Stimulated activated naive CD4-positive, alpha-beta T cell treated with Interleukin-2 at 50 U/mL for 16 hours (primary cell): ENCODE data around the gene DENND6A.
A peak's percentile ranks its signal among the peaks of the same experiment; 100 is the strongest.
"Not testable (repeated sequence)": the region's sequence is repeated elsewhere in the genome, so short reads cannot be mapped to it uniquely, and the experiment has no call there.

Experiments
- DNase-seq: peaks from one replicate; lab custom pipeline; 2025; lab: John Stamatoyannopoulos, UW

DENND6A gene

DNA sequence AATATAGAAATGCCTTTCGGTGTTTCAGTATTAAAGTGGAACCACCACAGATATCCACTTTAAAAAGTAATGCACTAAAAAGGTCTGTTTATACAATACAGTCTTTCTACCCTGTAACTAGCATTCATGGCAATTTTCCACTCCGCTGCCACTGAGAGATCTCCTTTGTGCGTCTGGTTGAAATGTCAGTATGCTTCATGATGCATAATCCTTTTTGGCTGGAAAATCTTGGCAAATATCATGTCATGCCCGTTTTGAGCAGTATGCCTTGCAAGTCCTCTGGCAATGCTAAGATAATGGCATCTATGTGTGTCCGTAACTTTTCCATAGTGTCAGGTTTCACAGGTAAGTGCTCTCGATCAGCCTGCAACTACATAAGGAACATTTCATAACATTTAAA, 64.9 kb downstream of the DENND6A start:
- DNase-seq: no peak

DNA sequence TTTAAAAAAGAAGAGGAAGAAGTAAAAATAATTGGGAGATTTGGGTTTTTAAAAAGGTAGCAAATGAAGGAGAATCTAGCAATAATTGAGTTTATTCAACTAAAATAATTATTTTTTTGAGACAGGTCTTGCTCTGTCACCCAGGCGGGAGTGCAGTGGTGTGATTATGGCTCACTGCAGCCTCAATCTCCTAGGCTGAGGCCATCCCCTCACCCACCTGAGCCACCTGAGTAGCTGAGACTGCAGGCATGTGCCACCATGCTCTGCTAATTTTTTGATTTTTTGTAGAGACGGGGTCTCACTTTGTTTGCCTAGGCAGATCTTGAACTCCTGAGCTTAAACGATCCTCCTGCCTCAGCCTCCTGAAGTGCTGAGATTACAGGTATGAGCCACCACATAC, 68.1 kb downstream of the DENND6A start:
- no peak for DNase-seq

DNA sequence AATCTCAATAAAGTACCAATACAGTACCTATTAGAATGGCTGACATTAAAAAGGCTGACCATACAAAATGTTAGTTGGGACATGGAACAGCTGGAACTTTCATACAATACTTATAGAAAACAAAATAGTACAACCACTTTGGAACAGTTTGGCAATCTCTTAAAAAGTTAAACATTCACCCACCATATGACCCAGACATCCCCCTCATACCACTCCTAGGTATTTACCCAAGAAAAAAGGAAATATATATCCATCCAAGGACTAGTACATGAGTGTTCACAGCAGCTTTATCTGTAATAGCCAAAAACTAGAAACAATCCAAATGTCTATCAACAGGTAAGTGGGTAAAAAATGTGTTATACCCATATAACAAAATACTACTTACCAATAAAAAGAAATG, 70.5 kb downstream of the DENND6A start:
- no peak for DNase-seq

DNA sequence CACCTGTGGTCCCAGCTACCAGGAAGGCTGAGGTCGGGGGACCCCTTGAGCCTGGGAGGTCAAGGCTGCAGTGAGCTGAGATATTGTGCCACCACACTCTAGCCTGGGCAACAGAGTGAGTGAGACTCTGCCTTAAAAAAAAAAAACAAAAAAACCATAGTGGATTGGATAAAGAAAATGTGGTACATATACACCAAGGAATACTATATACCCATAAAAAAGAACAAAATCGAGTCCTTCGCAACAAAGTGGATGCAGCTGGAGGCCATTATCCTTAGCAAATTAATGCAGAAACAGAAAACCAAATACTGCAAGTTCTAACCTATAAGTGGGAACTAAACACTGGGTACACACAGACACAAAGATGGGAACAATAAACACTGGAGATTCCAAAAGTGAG, 75.1 kb downstream of the DENND6A start:
- no peak for DNase-seq

DNA sequence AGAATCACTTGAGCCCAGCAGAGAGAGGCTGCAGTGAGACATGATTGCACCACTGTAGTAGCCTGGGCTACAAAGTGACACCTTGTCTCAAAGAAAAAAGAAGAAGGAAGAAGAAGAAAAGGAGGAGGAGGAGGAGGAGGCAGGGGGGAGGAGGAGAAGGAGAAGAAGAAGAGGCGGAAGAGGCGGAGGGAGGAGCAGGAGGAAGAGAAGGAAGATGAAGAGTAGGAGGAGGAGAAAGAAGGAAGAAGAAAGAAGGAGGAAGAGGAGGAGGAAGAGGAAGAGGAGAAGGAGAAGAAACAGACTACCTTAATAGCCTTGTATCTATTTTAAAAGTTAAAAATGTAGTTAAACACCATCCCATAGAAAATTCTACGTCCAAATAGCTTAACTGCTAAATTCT, 76.6 kb downstream of the DENND6A start:
- DNase-seq: no peak

DNA sequence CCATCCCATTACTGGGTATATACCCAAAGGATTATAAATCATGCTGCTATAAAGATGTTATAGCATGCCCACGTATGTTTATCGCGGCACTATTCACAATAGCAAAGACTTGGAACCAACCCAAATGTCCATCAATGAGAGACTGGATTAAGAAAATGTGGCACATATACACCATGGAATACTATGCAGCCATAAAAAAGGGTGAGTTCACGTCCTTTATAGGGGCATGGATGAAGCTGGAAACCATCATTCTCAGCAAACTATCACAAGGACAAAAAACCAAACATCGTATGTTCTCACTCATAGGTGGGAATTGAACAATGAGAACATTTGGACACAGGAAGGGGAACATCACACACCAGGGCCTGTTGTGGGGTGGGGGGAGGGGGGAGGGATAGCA, 81.0 kb downstream of the DENND6A start:
- DNase-seq: not testable (repeated sequence)

DNA sequence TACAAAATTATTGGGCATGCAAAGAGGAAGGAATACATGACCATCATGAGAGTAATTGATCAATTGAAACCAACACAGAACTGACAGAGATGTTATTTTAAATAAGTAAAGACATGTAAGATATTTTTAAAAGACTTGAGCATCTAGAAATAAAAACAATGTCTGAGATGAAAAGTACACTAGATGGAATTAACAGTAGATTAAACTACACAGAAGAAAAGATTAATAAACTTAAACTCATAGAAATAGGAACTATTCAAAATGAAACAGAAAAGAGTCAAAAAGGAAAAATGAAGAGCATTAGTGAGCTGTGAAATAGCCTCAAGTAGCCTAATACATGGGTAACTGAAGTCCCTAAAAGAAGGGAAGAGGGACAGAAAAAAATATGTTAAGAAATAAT, 87.2 kb downstream of the DENND6A start:
- no peak for DNase-seq

DNA sequence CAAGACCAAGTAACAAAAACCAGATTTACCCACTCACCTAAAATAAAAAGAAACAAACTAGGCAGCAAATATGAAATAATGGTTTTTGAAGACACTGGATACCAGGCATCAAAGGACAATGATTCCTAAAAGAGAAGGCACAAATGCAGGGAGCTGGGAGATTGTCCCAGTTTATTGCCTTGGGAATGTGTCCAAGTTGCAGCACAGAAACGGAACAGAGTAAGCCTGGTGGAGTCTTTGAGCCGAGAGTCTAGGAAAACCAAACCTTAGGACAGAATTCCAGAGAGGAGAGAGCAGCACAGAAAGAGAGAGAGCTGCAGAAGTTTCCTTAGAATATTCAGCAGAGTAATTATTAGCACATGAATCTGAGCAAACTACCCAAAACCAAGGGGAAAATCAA, 87.9 kb downstream of the DENND6A start:
- DNase-seq: no peak

DNA sequence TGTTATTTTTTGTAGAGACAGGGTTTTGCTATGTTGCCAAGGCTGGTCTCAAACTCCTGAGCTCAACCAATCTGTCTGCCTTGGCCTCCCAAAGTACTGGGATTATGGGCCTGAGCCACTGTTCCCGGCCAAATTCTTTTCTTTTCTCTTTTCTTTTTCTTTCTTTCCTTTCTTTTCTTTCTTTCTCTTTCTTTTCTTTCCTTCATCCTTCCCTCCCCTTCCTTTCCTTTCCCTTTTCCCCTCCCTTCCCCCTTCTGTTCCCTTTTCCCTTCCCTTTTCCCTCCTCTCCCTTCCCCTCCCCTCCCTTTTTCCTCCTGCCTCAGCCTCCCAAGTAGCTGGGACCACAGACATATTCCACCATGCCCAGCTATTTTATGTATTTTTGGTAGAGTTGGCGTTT, 92.7 kb downstream of the DENND6A start:
- no peak for DNase-seq

DNA sequence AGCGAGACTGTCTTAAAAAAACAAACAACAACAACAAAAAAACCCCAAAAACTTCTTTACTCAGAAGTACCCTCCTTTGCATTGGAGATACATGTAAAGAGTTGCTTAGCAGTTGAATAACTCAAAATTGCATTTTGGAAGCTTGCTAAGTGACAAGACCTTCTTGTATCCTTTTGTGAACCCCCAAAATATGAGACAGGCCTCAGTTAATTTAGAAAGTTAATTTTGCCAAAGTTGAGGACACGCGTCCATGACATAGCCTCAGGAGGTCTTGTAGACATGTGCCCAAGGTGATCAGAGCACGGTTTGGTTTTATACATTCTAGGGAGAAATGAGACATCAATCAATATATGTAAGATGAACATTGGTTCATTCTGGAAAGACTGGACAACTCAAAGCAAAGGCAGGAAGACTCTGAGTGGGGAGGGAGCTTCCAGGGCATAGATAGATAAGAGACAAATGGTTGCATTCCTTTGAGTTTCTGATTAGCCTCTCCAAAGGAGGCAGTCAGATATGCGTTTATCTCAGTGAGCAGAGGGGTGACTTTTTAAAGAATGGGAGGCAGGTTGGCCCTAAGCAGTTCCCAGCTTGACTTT, 94.0 kb downstream of the DENND6A start:
- DNase-seq: no peak

DNA sequence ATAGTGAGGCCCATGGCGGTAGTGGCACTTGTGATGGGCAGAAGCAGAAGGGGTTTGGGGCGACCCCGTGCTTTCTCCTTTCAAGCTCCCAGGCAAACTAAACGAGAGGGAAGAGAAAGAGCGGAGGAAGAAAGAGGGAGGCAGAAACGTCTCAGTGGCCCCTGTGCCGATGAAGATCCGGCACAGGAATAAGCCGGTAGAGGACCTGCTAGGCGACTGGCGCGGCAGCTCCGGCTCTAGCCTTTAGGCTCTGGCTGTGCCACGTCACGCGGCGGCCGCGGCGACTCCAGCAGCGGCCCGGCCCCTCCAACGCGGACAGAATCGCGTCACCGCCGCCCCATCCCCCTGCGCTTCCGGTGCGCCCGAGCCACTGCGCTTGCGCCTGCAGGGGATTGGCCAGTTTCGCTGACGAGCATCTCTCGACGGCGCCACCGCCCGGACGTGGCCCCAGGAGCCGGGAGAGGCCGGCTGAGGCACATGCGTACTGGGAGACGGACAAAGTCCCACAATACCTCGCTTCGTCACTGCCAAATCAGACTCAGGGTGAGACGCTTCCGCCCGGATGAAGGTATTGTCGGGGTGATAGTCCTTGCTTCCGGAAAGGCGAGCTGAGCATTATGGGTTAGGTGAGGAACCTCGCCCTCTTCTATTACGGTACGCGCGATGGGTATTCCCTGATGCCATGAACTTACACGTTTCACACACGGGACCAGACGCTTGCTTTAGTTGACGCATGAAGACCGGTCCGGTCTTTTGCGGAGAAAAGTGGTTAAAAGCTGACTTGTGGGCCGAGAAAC, 95.6 kb downstream of the DENND6A start, which contains the start of gene ARF4:
TSS of gene ARF4 (minus strand) at position 218 of the 797 bp plus-strand sequence. CDS start at position 14, 204 bp downstream.
- peak; percentile 99 for DNase-seq

DNA sequence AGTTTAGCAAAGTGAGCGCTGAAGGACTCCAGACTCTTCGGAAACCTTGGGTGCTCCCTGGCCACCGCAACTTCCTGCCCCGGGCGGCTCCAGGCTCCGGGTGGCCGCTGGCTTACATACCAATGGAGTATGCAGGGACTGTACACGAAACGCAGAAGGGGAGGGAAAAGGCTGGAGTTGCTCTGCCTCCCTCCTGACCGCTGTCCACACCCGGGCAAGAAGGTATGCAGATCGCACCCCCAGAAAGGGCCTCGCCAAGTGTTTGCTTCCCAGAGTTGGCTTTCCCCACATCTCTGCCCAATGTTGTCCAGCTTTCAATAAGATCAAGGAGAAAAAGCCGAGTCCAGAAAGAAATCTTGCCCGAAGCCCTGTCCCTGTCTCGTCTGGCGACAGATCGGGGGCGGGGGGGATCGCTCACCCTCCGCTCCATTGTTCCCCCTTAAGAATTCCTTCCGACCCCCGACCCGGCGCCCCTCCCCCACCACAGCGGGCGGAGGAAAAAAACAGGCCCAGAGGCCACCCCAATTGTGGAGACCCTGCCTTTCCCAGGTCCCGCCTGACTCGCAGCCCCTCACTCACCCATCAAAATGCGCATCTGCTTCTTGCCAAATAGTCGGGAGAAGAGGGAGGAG, 96.3 kb downstream of the DENND6A start:
- peak; percentile 59 for DNase-seq

DNA sequence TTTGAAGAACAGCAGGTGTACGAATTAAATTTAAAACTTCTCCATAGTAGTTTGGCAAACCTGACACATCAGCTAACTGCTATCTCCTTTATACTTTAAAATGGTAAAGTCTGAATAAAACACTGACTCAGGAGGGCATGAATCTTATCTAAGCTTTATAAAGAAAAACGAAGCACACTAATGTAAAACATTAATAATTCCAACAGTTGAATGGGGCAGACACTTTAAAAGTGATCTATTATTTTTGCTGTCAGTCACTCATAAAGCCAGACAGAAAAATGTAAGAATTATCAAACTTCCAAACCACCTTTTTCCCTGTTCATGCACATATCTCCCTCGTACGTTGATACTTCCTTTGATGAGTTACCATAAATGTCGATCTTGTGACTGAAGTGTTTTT, 98.3 kb downstream of the DENND6A start:
- DNase-seq: no peak

DNA sequence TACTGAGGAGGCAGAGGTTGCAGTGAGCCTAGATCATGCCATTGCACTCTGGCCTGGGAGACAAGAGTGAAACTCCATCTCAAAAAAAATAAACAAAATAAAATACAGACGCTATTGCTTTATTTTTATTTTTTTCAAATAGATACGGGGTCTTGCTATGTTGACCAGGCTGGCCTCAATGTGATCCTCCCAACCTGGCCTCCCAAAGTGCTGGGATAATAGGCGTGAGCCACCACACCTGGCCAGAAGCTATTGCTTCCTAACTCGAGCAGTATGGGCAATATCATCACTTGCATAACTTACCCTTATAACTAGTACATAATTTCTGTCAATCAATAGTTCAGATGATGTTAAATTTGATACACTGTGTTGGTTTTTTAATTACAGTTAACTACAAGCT, 98.7 kb downstream of the DENND6A start:
- DNase-seq: no peak

DNA sequence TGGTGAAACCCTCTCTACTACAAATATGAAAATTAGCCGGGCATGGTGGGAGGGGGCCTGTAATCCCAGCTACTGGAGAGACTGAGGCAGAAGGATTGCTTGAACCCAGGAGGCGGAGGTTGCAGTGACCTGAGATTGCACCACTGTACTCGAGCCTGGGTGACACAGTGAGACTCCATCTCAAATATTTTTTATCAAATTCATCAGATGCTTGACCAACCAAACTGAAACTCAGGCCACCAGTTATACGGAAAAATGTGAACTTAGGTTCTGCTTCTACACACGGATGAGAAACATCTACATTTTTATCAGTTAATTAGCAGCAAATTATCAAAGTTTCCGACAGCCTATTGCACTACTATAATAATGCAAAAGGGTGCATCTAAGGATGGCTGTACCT, 100.6 kb downstream of the DENND6A start:
- no peak for DNase-seq

DNA sequence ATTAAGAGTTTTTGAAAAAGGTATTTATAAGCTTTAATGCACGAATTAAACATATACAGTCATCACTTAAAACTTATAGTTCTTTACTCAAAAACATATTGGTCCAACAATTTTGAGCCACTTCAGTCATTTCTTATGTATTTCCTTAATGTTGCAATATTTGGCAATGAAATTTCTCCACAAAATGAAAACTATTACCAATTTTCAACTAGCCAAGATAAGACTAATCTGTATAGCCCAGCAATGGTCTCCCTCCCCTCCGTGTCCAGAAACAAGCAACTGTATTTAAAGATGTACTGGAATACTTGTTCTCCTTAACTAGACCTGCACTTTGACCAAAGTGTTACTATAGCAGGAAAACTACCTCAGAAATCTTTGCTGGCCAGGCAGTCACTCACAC, 105.0 kb downstream of the DENND6A start:
- DNase-seq: no peak

DNA sequence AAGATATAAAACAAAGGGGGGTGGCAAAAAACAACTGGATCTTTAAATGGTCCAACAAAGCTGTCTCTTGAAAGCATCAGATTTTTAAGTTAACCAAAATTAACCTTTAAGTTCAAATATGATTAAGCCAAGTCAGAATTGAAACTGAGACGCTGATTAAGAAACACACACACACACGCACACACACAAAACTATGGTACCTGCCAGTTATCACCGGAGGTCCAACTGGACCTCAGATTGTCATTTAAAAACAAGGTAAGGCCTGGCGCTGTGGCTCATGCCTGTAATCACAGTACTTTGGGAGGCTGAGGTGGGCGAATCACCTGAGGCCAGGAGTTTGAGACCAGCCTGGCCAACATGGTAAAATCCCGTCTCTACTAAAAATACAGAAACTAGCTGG, 106.1 kb downstream of the DENND6A start:
- DNase-seq: no peak

DNA sequence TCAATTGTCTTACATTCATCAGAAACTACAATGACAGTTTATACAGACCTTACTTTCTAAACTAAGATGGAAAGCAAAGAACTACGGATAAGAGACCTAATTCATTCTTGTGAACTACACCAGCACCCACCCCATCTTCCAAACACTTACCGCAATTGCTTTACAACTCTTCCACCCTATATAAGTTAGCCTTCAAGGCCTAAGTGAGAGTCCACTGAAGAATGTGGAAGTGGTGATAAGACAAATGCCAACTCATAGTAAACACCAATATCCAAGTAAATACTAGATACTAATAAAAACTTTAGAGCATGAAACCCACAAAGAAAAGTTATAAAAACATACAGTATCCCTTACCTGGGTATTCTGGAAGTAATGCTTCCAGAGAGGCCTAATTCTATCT, 109.3 kb downstream of the DENND6A start:
- no peak for DNase-seq

DNA sequence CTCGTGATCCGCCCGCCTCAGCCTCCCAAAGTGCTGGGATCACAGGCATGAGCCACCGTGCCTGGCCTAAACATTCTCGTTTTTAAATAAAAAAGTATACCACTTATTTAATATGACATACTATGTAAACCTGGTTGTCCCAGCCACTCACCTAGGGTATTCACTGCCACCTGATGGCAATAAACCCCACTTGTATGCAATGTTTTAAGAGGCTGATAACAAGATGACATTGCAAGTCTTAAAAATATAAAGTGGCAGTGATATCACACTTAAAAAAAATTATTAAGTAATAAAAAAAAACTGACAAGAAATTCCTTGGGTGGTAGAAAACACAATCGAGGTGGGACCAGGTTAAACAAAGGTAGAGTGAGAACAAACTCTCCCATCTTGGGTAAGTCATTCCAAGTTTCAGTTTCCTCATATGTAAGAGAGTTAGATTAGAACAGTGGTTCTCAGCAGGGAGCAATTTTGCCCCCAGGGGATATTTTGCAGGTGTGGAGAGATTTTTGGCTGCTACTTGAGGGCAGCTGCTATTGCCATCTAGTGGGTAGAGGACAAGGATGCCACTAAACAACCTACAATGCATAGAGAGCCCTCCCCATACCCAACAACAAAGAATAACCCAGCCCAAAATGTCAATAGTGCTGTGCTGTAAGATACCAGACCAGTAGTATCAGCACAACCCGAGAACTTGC, 110.3 kb downstream of the DENND6A start:
- no peak for DNase-seq

DNA sequence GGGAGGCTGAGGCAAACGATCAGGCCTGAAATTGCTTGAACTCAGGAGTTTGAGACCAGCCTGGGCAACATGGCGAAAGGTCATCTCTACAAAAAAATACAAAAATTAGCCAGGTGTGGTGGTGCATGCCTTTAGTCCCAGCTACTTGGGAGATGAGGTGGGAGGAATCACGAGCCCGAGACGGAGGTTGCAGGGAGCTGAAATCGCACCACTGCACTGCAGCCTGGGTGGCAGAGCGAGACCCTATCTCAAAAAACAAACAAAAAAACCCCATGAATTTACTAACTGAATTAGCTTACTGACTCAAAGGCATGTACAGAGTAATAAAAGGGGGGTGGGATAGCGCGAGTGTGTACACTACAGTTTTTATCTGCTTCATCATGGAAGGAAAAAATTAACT, 115.1 kb downstream of the DENND6A start:
- DNase-seq: no peak

DNA sequence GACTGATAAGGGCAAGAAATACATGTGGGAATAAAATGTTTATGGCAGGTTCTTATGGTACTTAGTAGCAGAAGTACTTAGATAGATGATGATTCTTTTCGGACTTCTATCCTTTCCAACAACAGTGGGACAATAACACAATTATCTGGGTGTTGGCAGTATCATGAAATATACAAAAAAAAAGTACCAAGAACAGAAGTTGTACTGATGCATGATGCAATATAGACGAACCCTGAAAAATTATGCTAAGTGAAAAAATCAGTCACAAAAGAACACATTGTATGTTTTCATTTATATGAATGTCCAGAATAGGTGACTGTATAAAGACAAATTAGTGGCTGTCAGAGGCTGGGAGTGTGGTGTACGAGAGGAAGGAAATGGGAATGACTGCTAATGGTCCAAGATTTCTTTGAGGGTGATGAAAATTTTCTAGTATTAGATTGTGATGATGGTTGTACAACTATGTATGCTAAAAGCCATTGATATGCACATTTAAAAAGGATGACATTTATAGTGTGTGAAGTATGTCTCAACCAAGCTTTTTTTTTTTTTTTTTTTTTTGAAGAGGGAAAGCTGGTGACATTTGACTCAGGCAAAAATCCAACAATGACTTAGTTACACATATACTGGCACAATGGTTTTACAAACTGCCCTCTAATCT, 116.8 kb downstream of the DENND6A start:
- no peak for DNase-seq
